Measurements from ENCODE around the gene CNRIP1.

CNRIP1 gene

GRCh38 chr2:68293024-68293423, 26.7 kb downstream of the CNRIP1 start:
- in situ Hi-C loops (cut with MboI; ENCODE audit: low sequenced_read_pairs) = no loop called here

GRCh38 chr2:68292108-68292710, 27.5 kb downstream of the CNRIP1 start:
- in situ Hi-C loops (cut with MboI; ENCODE audit: low sequenced_read_pairs) = no loop called here

- in situ Hi-C loops (cut with MboI; ENCODE audit: low sequenced_read_pairs) = no loop called here
Observed at GRCh38 chr2:68291314-68291713, 28.4 kb downstream of the CNRIP1 start.

- in situ Hi-C loops (cut with MboI; ENCODE audit: low sequenced_read_pairs) = no loop called here
Observed at GRCh38 chr2:68290901-68291300, 28.8 kb downstream of the CNRIP1 start.

- in situ Hi-C loops (cut with MboI; ENCODE audit: low sequenced_read_pairs) = no loop called here
Observed at GRCh38 chr2:68287580-68288441, 31.9 kb downstream of the CNRIP1 start.

- in situ Hi-C loops (cut with MboI; ENCODE audit: low sequenced_read_pairs) = no loop called here
Observed at GRCh38 chr2:68284896-68285295, 34.9 kb downstream of the CNRIP1 start.

- in situ Hi-C loops (cut with MboI; ENCODE audit: low sequenced_read_pairs) = no loop called here
Observed at GRCh38 chr2:68283419-68283812, 36.3 kb downstream of the CNRIP1 start.

- in situ Hi-C loops (cut with MboI; ENCODE audit: low sequenced_read_pairs) = no loop called here
Observed at GRCh38 chr2:68282811-68283418, 36.8 kb downstream of the CNRIP1 start.

- in situ Hi-C loops (cut with MboI; ENCODE audit: low sequenced_read_pairs) = no loop called here
Observed at GRCh38 chr2:68280796-68281195, 39.0 kb downstream of the CNRIP1 start.

GRCh38 chr2:68280348-68280747, 39.4 kb downstream of the CNRIP1 start:
- in situ Hi-C loops (cut with MboI; ENCODE audit: low sequenced_read_pairs) = no loop called here

GRCh38 chr2:68279691-68280090, 40.1 kb downstream of the CNRIP1 start:
- in situ Hi-C loops (cut with MboI; ENCODE audit: low sequenced_read_pairs) = no loop called here

GRCh38 chr2:68278169-68278568, 41.6 kb downstream of the CNRIP1 start:
- in situ Hi-C loops (cut with MboI; ENCODE audit: low sequenced_read_pairs) = no loop called here

- in situ Hi-C loops (cut with MboI; ENCODE audit: low sequenced_read_pairs) = no loop called here
Observed at GRCh38 chr2:68274022-68274421, 45.7 kb downstream of the CNRIP1 start.

- in situ Hi-C loops (cut with MboI; ENCODE audit: low sequenced_read_pairs) = no loop called here
Observed at GRCh38 chr2:68272246-68272994, 47.3 kb downstream of the CNRIP1 start.

GRCh38 chr2:68266655-68267054, 53.1 kb downstream of the CNRIP1 start:
- in situ Hi-C loops (cut with MboI; ENCODE audit: low sequenced_read_pairs) = no loop called here

- in situ Hi-C loops (cut with MboI; ENCODE audit: low sequenced_read_pairs) = no loop called here
Observed at GRCh38 chr2:68263632-68264031, 56.1 kb downstream of the CNRIP1 start.

GRCh38 chr2:68258851-68259250, 60.9 kb downstream of the CNRIP1 start:
- in situ Hi-C loops (cut with MboI; ENCODE audit: low sequenced_read_pairs) = no loop called here

GRCh38 chr2:68256093-68256450, 63.7 kb downstream of the CNRIP1 start:
- in situ Hi-C loops (cut with MboI; ENCODE audit: low sequenced_read_pairs) = no loop called here

GRCh38 chr2:68253219-68254068, 66.3 kb downstream of the CNRIP1 start:
- in situ Hi-C loops (cut with MboI; ENCODE audit: low sequenced_read_pairs) = no loop called here

GRCh38 chr2:68252400-68253218, 67.1 kb downstream of the CNRIP1 start, which contains the start of gene PPP3R1:
TSS of gene PPP3R1 (minus strand) at chr2:68252532. CDS start at chr2:68252127, 405 bp downstream.
- in situ Hi-C loops (cut with MboI; ENCODE audit: low sequenced_read_pairs) = no loop called here
